ENCODE data around the gene IFNL1.
A peak's percentile ranks its signal among the peaks of the same experiment; 100 is the strongest.
"Not testable (repeated sequence)": the region's sequence is repeated elsewhere in the genome, so short reads cannot be mapped to it uniquely, and the experiment has no call there.

IFNL1 gene

GRCh38 chr19:39296055-39296645 lies at the start of gene IFNL1:
Gene IFNL1 (plus strand): TSS chr19:39296407. CDS start chr19:39296422, 15 bp downstream.
- no peak for DNase-seq

GRCh38 chr19:39246951-39247669 lies 49.1 kb upstream of the IFNL1 start:
- DNase-seq, result peak; percentile 20 to 59

- no peak for DNase-seq
Observed at GRCh38 chr19:39247701-39248664, 48.2 kb upstream of the IFNL1 start.

- no peak for DNase-seq
Observed at GRCh38 chr19:39248806-39249205, 47.4 kb upstream of the IFNL1 start, which contains the start of gene IFNL4. Gene IFNL4 (minus strand): TSS chr19:39248856.

GRCh38 chr19:39251081-39251480 lies 45.1 kb upstream of the IFNL1 start:
- no peak for DNase-seq

GRCh38 chr19:39251846-39252245 lies 44.4 kb upstream of the IFNL1 start:
- DNase-seq, result no peak

GRCh38 chr19:39252458-39252857 lies 43.7 kb upstream of the IFNL1 start:
- no peak for DNase-seq

GRCh38 chr19:39253374-39254149 lies 42.6 kb upstream of the IFNL1 start:
- no peak for DNase-seq

GRCh38 chr19:39254531-39255345 lies 41.5 kb upstream of the IFNL1 start:
- DNase-seq, result no peak

- DNase-seq, result no peak
Observed at GRCh38 chr19:39257227-39257626, 39.0 kb upstream of the IFNL1 start.

GRCh38 chr19:39261704-39262103 lies 34.5 kb upstream of the IFNL1 start:
- no peak for DNase-seq

GRCh38 chr19:39262496-39262895 lies 33.7 kb upstream of the IFNL1 start:
- no peak for DNase-seq

GRCh38 chr19:39263912-39264305 lies 32.3 kb upstream of the IFNL1 start:
- no peak for DNase-seq

- DNase-seq, result no peak
Observed at GRCh38 chr19:39264306-39265290, 31.6 kb upstream of the IFNL1 start.

GRCh38 chr19:39265321-39265916 lies 30.8 kb upstream of the IFNL1 start:
- peak in 1 of 2 donors; percentile 10 for DNase-seq

- not testable (repeated sequence) for DNase-seq
Observed at GRCh38 chr19:39268085-39268484, 28.1 kb upstream of the IFNL1 start, which contains the start of gene IFNL2. Gene IFNL2 (plus strand): TSS chr19:39268396. CDS start chr19:39268569, 173 bp downstream.

GRCh38 chr19:39268531-39269223 lies 27.5 kb upstream of the IFNL1 start:
- not testable (repeated sequence) for DNase-seq

- DNase-seq, result not testable (repeated sequence)
Observed at GRCh38 chr19:39269369-39269768, 26.8 kb upstream of the IFNL1 start.
